ENCODE measurements around the gene PHLDB1.

PHLDB1 gene

DNA sequence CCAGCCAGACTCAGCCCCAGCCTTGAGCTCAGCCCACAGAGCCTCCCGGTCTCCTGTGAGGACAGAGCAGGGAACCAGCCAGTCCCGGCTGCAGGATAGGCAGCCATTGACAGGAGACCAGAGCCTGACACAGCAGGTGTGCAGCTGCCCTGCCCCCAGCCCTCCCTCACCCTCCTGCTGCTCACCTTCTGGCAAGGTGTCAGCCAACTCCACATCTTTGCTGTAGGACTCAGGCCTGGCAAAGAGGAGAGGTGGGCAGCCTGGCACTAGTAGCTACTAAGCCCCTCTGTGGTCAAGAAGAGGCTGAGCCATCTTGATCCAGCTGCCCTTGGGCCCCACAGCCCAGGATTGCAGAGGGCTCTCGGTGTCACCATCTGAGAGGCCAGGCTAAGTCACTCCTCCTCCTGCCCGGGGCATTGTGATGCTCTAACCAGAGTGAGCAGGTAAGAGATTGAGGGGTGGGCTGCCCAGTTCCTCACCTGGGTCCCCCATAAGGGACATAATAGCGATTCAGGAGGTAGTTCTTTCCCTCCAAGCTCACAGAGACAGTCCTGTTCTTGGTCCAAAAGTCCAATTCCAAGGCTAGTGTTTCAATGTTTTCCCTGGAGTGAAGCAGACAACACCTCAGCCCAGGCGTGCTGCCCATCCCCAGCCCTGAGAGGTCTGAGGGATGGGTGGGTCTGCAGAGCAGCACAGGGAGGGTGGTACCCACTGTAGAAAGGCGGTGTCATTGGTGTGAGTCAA lies 53.4 kb downstream of the PHLDB1 start:
- Histone ChIP-seq H3K9ac (ENCODE audit: low read length in 2 of 2) (no peak overlapping the region), H3K27ac (ENCODE audit: low read length) (no peak overlapping the region), H3K27me3 (ENCODE audit: control insufficient read depth in 1 of 2, insufficient read depth in 2 of 2, low read length in 2 of 2) (no peaks in the 10 kb centered on the region), H3K4me1 (ENCODE audit: control insufficient read depth, insufficient read depth, low read length) (peaks cover 15% of the 10 kb centered on the region), H3K9me3 (ENCODE audit: control insufficient read depth in 2 of 2, low read length in 2 of 2) (no peaks in the 10 kb centered on the region), H3K4me3 (ENCODE audit: low read length in 2 of 2) (no peak overlapping the region), H3K36me3 (ENCODE audit: control insufficient read depth in 2 of 2, insufficient read depth in 2 of 2, low read length in 2 of 2) (peaks cover 13 to 15% of the 10 kb centered on the region in 2 donors)

GRCh38 chr11:118661425-118662301 lies 54.2 kb downstream of the PHLDB1 start:
- Histone ChIP-seq H3K36me3 (ENCODE audit: control insufficient read depth in 2 of 2, insufficient read depth in 2 of 2, low read length in 2 of 2) (peaks cover 6 to 7% of the 10 kb centered on the region in 2 donors), H3K9ac (ENCODE audit: low read length in 2 of 2) (no peak overlapping the region), H3K9me3 (ENCODE audit: control insufficient read depth in 2 of 2, low read length in 2 of 2) (no peaks in the 10 kb centered on the region), H3K4me3 (ENCODE audit: low read length in 2 of 2) (no peak overlapping the region), H3K27me3 (ENCODE audit: control insufficient read depth in 1 of 2, insufficient read depth in 2 of 2, low read length in 2 of 2) (no peaks in the 10 kb centered on the region), H3K4me1 (ENCODE audit: control insufficient read depth, insufficient read depth, low read length) (peaks cover 15% of the 10 kb centered on the region), H3K27ac (ENCODE audit: low read length) (no peak overlapping the region)

DNA sequence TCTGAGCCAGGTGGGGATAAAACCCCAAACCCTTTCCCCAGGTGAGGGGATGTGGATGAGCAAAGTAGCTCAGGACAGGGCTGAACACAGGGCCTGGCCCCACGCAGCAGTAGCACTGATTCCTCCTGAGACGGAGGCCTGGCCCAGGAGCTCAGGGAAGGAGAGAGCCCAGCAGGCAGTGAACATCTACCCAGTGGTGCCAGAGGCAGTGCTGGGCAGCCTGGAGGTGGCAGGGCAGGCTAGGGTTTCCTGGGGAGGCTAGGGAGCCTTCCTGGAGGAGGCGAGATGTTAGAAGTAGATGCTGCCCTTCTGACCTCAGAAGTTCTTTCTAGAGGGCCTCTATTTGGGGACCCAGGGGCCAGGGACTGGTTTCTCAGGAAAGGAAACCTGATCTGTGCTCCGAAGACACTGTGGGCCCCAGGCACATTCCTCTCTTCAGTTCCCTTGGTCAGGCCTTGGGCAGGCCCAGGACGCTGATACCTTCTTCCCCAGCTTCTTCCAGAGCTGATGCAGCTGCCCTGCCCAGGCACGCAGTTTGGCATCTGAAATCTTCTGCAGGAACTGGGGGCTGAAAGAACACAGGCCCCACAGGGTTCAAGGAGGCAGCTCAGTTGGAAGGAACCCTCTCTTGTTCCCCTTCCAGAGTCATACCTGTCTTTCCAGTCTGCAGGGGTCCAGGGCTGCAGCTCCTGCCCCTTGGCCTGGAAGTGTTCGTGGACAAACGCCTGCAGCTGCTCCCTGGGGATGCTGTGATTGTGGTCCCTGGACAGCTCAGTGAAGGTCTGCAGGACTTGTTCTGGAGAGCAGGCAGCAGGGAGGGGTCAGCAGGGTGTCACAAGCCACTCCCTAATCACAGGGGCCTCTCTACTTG lies 55.2 kb downstream of the PHLDB1 start:
- Histone ChIP-seq H3K4me1 (ENCODE audit: control insufficient read depth, insufficient read depth, low read length) (peaks cover 15% of the 10 kb centered on the region), H3K4me3 (ENCODE audit: low read length in 2 of 2) (no peak overlapping the region), H3K27ac (ENCODE audit: low read length) (no peak overlapping the region)

DNA sequence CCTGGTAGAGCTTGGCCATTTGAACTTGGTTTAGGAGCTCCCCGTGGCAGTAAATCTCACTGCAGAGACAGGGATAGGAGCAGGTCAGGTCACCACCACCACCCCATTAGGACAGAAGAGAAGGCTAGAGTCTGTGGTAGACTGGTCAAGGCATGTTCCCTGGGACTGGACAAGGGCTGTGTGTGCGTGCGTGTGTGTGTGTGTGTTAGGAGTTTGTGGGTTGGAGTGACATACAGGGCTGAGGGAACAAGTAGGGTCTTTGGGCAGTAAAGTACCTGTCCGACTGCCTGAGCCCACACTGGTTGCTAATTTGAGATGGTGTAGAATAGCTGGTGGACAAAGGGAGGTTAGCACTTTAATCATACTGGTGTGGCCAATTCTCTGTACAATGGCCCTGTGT lies 56.0 kb downstream of the PHLDB1 start:
- Histone ChIP-seq H3K36me3 (ENCODE audit: control insufficient read depth in 2 of 2, insufficient read depth in 2 of 2, low read length in 2 of 2) (no peaks in the 10 kb centered on the region), H3K27me3 (ENCODE audit: control insufficient read depth in 1 of 2, insufficient read depth in 2 of 2, low read length in 2 of 2) (no peaks in the 10 kb centered on the region), H3K9ac (ENCODE audit: low read length in 2 of 2) (no peak overlapping the region), H3K27ac (ENCODE audit: low read length) (no peak overlapping the region), H3K4me3 (ENCODE audit: low read length in 2 of 2) (no peak overlapping the region), H3K9me3 (ENCODE audit: control insufficient read depth in 2 of 2, low read length in 2 of 2) (no peaks in the 10 kb centered on the region), H3K4me1 (ENCODE audit: control insufficient read depth, insufficient read depth, low read length) (peaks cover 15% of the 10 kb centered on the region)

More for the DNA sequence above, 55.2 kb downstream of the PHLDB1 start:
- no peak overlapping the region for H3K9ac ChIP-seq (ENCODE audit: low read length in 2 of 2)
- H3K9me3 ChIP-seq (ENCODE audit: control insufficient read depth in 2 of 2, low read length in 2 of 2): no peaks in the 10 kb centered on the region
- peaks cover 0 to 2% of the 10 kb centered on the region in 2 donors for H3K36me3 ChIP-seq (ENCODE audit: control insufficient read depth in 2 of 2, insufficient read depth in 2 of 2, low read length in 2 of 2)
- no peaks in the 10 kb centered on the region for H3K27me3 ChIP-seq (ENCODE audit: control insufficient read depth in 1 of 2, insufficient read depth in 2 of 2, low read length in 2 of 2)

- Histone ChIP-seq H3K36me3 (ENCODE audit: control insufficient read depth in 2 of 2, insufficient read depth in 2 of 2, low read length in 2 of 2) (no peaks in the 10 kb centered on the region), H3K27ac (ENCODE audit: low read length) (no peak overlapping the region), H3K9ac (ENCODE audit: low read length in 2 of 2) (no peak overlapping the region), H3K4me1 (ENCODE audit: control insufficient read depth, insufficient read depth, low read length) (peaks cover 12% of the 10 kb centered on the region), H3K27me3 (ENCODE audit: control insufficient read depth in 1 of 2, insufficient read depth in 2 of 2, low read length in 2 of 2) (no peaks in the 10 kb centered on the region), H3K4me3 (ENCODE audit: low read length in 2 of 2) (no peak overlapping the region), H3K9me3 (ENCODE audit: control insufficient read depth in 2 of 2, low read length in 2 of 2) (no peaks in the 10 kb centered on the region)
These were observed 56.5 kb downstream of the PHLDB1 start for GRCh38 chr11:118663902-118664301.

- Histone ChIP-seq H3K4me1 (ENCODE audit: control insufficient read depth, insufficient read depth, low read length) (no peaks in the 10 kb centered on the region), H3K4me3 (ENCODE audit: low read length in 2 of 2) (no peak overlapping the region), H3K9me3 (ENCODE audit: control insufficient read depth in 2 of 2, low read length in 2 of 2) (no peaks in the 10 kb centered on the region), H3K27me3 (ENCODE audit: control insufficient read depth in 1 of 2, insufficient read depth in 2 of 2, low read length in 2 of 2) (no peaks in the 10 kb centered on the region), H3K36me3 (ENCODE audit: control insufficient read depth in 2 of 2, insufficient read depth in 2 of 2, low read length in 2 of 2) (no peaks in the 10 kb centered on the region), H3K27ac (ENCODE audit: low read length) (no peak overlapping the region), H3K9ac (ENCODE audit: low read length in 2 of 2) (no peak overlapping the region)
These were observed 59.0 kb downstream of the PHLDB1 start for GRCh38 chr11:118666371-118666770.

DNA sequence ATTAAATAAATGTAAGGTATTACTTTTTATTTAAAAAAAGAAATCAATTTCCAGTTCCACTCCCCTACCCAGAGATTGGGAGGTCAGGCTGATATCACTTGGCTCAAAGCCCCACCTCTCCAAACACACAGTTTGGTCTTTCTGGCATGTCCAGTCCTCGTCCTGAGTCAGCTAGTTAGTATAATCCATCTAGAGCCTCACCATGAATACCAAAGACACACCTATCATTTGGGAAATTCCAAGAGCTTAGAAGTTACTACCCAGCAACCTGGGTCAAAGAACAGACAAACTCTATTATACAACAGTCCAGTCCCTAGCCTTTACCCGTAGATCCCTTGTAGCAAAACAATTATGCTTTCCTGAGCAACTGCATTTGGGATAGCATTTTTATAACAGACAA lies 62.6 kb downstream of the PHLDB1 start:
- H3K27ac ChIP-seq (ENCODE audit: low read length): no peak overlapping the region
- no peaks in the 10 kb centered on the region for H3K4me1 ChIP-seq (ENCODE audit: control insufficient read depth, insufficient read depth, low read length)
- no peaks in the 10 kb centered on the region for H3K36me3 ChIP-seq (ENCODE audit: control insufficient read depth in 2 of 2, insufficient read depth in 2 of 2, low read length in 2 of 2)
- H3K27me3 ChIP-seq (ENCODE audit: control insufficient read depth in 1 of 2, insufficient read depth in 2 of 2, low read length in 2 of 2): no peaks in the 10 kb centered on the region
- no peak overlapping the region for H3K4me3 ChIP-seq (ENCODE audit: low read length in 2 of 2)
- no peaks in the 10 kb centered on the region for H3K9me3 ChIP-seq (ENCODE audit: control insufficient read depth in 2 of 2, low read length in 2 of 2)
- no peak overlapping the region for H3K9ac ChIP-seq (ENCODE audit: low read length in 2 of 2)

GRCh38 chr11:118671254-118671653 lies 63.8 kb downstream of the PHLDB1 start:
- H3K27me3 ChIP-seq (ENCODE audit: control insufficient read depth in 1 of 2, insufficient read depth in 2 of 2, low read length in 2 of 2): no peaks in the 10 kb centered on the region
- no peak overlapping the region for H3K27ac ChIP-seq (ENCODE audit: low read length)
- H3K9ac ChIP-seq (ENCODE audit: low read length in 2 of 2): no peak overlapping the region
- no peaks in the 10 kb centered on the region for H3K36me3 ChIP-seq (ENCODE audit: control insufficient read depth in 2 of 2, insufficient read depth in 2 of 2, low read length in 2 of 2)
- H3K9me3 ChIP-seq (ENCODE audit: control insufficient read depth in 2 of 2, low read length in 2 of 2): no peaks in the 10 kb centered on the region
- H3K4me3 ChIP-seq (ENCODE audit: low read length in 2 of 2): no peak overlapping the region
- H3K4me1 ChIP-seq (ENCODE audit: control insufficient read depth, insufficient read depth, low read length): no peaks in the 10 kb centered on the region

DNA sequence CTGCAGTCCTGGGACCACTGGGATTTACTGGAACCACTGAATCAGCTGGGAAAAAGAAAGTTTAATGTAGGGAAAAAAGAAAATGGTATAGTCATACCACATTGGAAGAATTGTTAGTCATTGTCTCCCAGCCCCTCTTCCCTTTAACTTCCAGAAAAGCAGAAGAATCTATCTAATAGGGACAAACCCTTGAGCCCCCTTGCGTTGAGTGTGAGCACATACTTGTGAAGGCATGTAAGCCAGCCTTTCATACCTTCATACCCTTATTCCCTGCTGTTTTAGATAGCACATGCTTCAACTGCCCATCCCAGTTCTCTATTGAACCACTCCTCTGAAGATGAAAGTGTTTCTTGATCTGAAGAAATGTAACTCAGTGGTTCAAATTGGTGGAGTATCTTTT lies 65.4 kb downstream of the PHLDB1 start:
- Histone ChIP-seq H3K27me3 (ENCODE audit: control insufficient read depth in 1 of 2, insufficient read depth in 2 of 2, low read length in 2 of 2) (no peaks in the 10 kb centered on the region), H3K9ac (ENCODE audit: low read length in 2 of 2) (no peak overlapping the region), H3K36me3 (ENCODE audit: control insufficient read depth in 2 of 2, insufficient read depth in 2 of 2, low read length in 2 of 2) (no peaks in the 10 kb centered on the region), H3K4me1 (ENCODE audit: control insufficient read depth, insufficient read depth, low read length) (no peaks in the 10 kb centered on the region), H3K27ac (ENCODE audit: low read length) (no peak overlapping the region), H3K9me3 (ENCODE audit: control insufficient read depth in 2 of 2, low read length in 2 of 2) (no peaks in the 10 kb centered on the region), H3K4me3 (ENCODE audit: low read length in 2 of 2) (no peak overlapping the region)

GRCh38 chr11:118673361-118674081 lies 66.1 kb downstream of the PHLDB1 start:
- no peak overlapping the region for H3K9ac ChIP-seq (ENCODE audit: low read length in 2 of 2)
- H3K4me1 ChIP-seq (ENCODE audit: control insufficient read depth, insufficient read depth, low read length): no peaks in the 10 kb centered on the region
- H3K4me3 ChIP-seq (ENCODE audit: low read length in 2 of 2): no peak overlapping the region
- H3K36me3 ChIP-seq (ENCODE audit: control insufficient read depth in 2 of 2, insufficient read depth in 2 of 2, low read length in 2 of 2): no peaks in the 10 kb centered on the region
- no peak overlapping the region for H3K27ac ChIP-seq (ENCODE audit: low read length)
- H3K9me3 ChIP-seq (ENCODE audit: control insufficient read depth in 2 of 2, low read length in 2 of 2): no peaks in the 10 kb centered on the region
- H3K27me3 ChIP-seq (ENCODE audit: control insufficient read depth in 1 of 2, insufficient read depth in 2 of 2, low read length in 2 of 2): no peaks in the 10 kb centered on the region
